GM12878 (cell line): Measurements from ENCODE around the gene TMC5.

ENCODE experiments used
- BMI1 ChIP-seq: fragments of 450-650 bp; IDR thresholded peaks from 2 replicates; pipeline ENCODE4 v1.6.1; 2016; ENCODE audit warnings: mild to moderate bottlenecking, moderate library complexity, borderline replicate concordance
- ZNF622 ChIP-seq: fragments of 450-650 bp; IDR thresholded peaks from 2 replicates; pipeline ENCODE4 v1.6.1; 2017; ENCODE audit warnings: mild to moderate bottlenecking, inconsistent platforms

GRCh38 chr16:19386525-19386924 is 31.2 kb upstream of the TMC5 start:
- TF ChIP-seq ZNF622: no peak
- no peak for TF ChIP-seq BMI1
